Stimulated activated memory B cell treated with anti-CD40 and anti-IgM and Interleukin-4, amounts not matched to agents 10 μg/mL and 1 μg/mL and 100 μg/mL, for 72 hours (primary cell): ENCODE data around the gene CASKIN1.
A peak's percentile ranks its signal among the peaks of the same experiment; 100 is the strongest.
"Not testable (repeated sequence)": the region's sequence is repeated elsewhere in the genome, so short reads cannot be mapped to it uniquely, and the experiment has no call there.

Source experiments
- ATAC-seq: fragments of 150-1000 bp; cut with Tn5 transposase; 2 replicates; pipeline ENCODE4 v1.10.0; 2021
- H3K27ac Mint-ChIP-seq: one replicate; pipeline ENCODE4 v1.8.0; 2022; ENCODE audit warnings: mild to moderate bottlenecking, mixed read lengths
- H3K27me3 Mint-ChIP-seq: one replicate; pipeline ENCODE4 v1.8.0; 2022; ENCODE audit warnings: mixed read lengths
- H3K36me3 Mint-ChIP-seq: one replicate; pipeline ENCODE4 v1.8.0; 2022; ENCODE audit warnings: mixed read lengths
- H3K4me1 Mint-ChIP-seq: one replicate; pipeline ENCODE4 v1.8.0; 2022; ENCODE audit warnings: mixed read lengths
- H3K4me3 Mint-ChIP-seq: one replicate; pipeline ENCODE4 v1.8.0; 2022; ENCODE audit warnings: mild to moderate bottlenecking, moderate library complexity, mixed read lengths
- H3K9me3 Mint-ChIP-seq: one replicate; pipeline ENCODE4 v1.8.0; 2022; ENCODE audit warnings: mixed read lengths

Gene CASKIN1

DNA sequence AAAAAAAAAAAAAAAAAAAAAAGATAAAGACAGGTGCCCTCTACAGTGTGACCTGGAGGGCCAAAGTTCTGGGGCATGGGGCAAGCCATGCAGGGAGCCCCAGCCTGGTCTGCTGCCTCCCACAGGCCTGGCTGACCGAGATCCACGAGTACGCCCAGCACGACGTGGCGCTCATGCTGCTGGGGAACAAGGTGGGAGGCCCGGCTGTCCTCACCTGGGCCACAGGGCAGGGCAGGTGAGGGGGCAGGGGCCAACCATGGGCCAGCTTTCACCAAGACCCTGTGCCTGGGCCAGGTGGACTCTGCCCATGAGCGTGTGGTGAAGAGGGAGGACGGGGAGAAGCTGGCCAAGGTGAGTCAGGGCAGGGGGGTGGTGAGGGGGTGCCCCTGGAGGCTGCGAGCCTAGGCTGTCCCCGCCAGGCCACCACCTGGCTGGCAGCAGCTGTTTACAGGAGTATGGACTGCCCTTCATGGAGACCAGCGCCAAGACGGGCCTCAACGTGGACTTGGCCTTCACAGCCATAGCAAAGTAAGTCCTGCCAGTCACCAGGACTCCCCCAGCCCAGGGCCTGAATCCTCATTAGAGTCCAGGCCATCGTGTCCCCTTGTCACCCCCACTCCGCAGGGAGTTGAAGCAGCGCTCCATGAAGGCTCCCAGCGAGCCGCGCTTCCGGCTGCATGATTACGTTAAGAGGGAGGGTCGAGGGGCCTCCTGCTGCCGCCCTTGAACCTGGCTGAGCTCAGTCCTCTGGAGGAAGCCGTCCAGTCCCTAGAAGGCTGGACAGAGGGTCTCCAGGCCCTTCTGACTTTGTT is 43.5 kb downstream of the CASKIN1 start:
- no peaks in the 10 kb centered on the region for H3K9me3 Mint-ChIP-seq
- peaks cover 70% of the 10 kb centered on the region for H3K4me1 Mint-ChIP-seq
- H3K27me3 Mint-ChIP-seq, result no peaks in the 10 kb centered on the region
- H3K27ac Mint-ChIP-seq, result peak overlapping the region; percentile 84
- peaks cover 29% of the 10 kb centered on the region for H3K36me3 Mint-ChIP-seq
- no peak for ATAC-seq
- H3K4me3 Mint-ChIP-seq, result peak overlapping the region; percentile 67

DNA sequence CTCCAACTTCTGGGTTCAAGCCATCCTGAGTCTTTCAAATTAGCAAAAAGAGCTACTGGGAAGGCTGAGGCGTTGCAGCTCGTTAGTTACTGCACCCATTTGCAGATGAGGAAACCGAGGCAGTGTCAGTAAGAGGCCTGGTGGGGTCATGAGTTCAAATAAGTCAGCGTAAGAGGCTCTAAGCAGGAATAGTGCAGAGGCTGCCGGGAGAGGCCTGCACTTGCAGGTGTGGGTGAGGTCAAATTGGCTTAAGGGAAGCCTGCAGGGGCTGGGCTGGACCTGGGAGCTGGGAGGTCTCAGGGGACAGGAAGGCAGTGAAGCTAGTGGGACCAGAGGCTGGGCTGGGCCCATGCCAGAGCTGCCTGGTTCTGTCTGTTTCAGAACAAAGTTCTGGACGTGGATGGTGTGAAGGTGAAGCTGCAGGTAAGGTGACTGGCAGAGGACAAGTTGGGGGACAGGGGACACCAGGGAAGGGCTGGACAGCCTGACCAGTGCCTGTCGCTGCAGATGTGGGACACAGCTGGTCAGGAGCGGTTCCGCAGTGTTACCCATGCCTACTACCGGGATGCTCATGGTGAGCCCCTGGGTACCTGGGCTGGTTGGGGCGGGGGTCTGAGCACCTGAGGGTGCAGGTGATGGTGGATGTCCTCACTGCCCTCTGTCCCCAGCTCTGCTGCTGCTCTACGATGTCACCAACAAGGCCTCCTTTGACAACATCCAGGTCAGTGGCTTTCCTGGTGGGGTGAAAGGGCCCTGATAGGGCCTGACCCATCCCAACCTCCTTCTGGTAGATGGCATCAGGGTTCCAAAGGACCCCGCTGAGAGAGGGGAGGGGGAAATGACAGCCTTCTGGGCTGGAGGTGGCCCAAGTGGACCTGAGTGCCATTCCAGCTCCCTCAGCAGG is 45.0 kb downstream of the CASKIN1 start:
- peak overlapping the region; percentile 67 for H3K4me3 Mint-ChIP-seq
- peaks cover 29% of the 10 kb centered on the region for H3K36me3 Mint-ChIP-seq
- H3K4me1 Mint-ChIP-seq, result peaks cover 55% of the 10 kb centered on the region
- no peaks in the 10 kb centered on the region for H3K9me3 Mint-ChIP-seq
- no peak for ATAC-seq
- peak overlapping the region; percentile 84 for H3K27ac Mint-ChIP-seq
- H3K27me3 Mint-ChIP-seq, result no peaks in the 10 kb centered on the region

DNA sequence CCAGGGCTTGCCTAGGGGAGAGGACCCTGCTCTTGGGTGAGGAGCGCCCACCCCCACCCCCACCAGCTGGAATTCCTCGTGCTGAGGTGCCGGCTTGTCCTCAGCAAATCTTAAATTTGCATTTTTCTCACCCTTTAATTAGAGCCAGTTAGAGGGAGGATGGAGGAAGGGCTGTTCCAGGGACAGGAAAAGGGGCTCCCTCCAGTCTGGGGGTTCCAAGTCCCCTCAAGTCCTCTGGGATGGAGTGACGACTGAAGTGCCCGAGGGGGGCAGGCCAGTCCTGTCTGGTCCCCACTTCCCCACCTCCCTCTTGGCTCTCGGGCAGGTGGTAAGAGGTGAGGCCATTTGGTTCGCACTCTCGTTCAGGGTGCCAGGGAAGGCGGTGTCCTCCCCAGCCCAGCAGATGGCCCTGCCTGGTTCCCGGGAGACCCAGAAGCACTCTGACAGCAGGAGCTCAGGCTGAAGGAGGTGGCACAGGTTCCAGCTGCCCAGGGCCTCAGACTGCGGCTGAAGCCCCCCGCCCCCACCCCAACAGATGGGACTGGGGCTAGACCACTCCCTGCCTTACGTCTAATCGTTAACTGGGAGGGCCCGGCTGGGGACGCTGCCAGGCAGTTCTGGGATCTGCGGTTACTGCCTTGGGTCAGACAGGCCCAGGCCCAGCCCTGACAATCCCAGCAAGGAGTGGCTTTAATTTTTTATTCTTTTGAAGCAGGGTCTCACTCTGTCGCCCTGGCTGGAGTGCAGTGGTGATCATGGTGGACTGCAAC is 45.8 kb downstream of the CASKIN1 start:
- Mint-ChIP-seq H3K36me3 (peaks cover 29% of the 10 kb centered on the region), H3K4me3 (peak overlapping the region; percentile 67), H3K27me3 (no peaks in the 10 kb centered on the region), H3K27ac (peak overlapping the region; percentile 84), H3K9me3 (no peaks in the 10 kb centered on the region), H3K4me1 (peaks cover 50% of the 10 kb centered on the region)
- no peak for ATAC-seq

DNA sequence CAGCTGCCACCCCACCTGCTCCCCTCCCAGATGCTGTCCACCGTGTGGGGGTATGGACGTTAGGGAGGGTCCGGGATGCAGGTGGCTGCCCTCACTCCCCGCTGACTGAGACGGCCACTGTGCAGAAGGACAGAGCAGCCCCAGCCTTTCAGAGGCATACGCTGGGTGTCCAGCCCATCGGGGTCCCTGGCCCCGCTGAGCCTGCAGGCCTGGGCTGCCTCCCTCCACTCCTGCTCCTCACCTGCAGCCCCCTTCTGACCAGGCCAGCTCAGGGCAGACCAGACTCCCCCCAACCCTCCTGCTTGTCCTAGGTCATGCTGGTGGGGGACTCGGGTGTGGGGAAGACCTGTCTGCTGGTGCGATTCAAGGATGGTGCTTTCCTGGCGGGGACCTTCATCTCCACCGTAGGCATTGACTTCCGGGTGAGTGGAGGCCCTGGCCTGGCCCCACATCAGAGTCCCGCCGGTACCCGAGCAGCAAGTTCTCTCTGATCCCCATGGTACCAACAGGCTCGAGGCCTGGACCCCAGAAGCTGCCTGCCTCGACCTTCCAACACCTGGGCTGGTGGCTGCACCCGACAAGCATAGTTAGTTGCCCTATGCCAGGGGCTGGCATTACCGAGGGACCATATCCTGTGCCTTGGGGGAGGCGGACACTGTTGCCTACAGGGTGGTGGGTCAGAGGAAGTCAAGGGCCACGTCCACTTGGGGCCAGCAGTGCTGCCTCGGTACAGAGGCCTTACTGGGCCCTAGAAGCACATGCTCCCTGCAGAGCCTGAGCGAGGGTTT is 46.6 kb downstream of the CASKIN1 start:
- H3K4me3 Mint-ChIP-seq, result peak overlapping the region; percentile 42
- no peak for ATAC-seq
- peaks cover 50% of the 10 kb centered on the region for H3K4me1 Mint-ChIP-seq
- peak overlapping the region; percentile 25 for H3K27ac Mint-ChIP-seq
- H3K9me3 Mint-ChIP-seq, result no peaks in the 10 kb centered on the region
- peaks cover 29% of the 10 kb centered on the region for H3K36me3 Mint-ChIP-seq
- no peaks in the 10 kb centered on the region for H3K27me3 Mint-ChIP-seq

DNA sequence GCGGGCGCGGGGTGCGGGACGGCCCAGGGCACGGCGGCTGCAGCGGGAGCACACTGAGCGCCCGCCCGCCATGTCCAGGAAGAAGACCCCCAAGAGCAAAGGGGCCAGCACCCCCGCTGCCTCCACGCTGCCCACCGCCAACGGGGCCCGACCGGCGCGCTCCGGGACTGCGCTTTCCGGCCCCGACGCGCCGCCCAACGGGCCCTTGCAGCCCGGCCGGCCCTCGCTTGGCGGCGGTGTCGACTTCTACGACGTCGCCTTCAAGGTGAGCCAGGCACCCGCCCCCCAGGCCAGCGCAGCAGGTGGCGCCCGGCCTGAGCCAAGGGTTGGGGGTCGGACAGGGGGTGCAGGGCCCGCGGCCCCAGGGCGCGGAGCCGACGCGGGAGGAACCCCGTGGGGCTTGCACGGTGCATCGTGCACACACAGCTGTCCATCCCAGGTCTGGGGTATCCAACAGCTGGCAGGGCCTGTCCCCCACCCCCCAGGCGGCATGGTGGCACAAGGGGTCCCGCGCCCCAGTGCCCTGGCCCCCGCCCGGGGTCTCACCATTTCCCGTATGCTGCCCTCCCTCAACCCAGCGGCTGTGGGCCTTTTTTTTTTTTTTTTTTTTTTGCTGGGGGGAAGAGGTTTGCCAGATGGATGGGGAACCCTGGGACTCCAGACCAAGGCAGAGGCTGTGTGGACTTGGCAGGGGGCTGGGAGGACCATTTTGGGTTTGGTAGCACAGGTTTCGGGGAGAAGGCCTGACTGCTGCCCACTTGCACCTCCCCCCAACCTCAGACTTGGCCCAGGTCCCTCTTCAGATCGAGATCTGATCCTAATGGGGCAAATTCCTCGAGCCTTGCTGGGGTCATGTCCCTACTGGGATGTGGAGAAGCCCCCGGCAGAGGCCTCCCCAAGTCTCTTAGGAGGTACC is 47.4 kb downstream of the CASKIN1 start:
- H3K27me3 Mint-ChIP-seq, result no peaks in the 10 kb centered on the region
- ATAC-seq, result peak; percentile 1
- no peaks in the 10 kb centered on the region for H3K9me3 Mint-ChIP-seq
- peaks cover 24% of the 10 kb centered on the region for H3K36me3 Mint-ChIP-seq
- H3K4me3 Mint-ChIP-seq, result peak overlapping the region; percentile 62
- H3K27ac Mint-ChIP-seq, result peak overlapping the region; percentile 25
- peaks cover 46% of the 10 kb centered on the region for H3K4me1 Mint-ChIP-seq

DNA sequence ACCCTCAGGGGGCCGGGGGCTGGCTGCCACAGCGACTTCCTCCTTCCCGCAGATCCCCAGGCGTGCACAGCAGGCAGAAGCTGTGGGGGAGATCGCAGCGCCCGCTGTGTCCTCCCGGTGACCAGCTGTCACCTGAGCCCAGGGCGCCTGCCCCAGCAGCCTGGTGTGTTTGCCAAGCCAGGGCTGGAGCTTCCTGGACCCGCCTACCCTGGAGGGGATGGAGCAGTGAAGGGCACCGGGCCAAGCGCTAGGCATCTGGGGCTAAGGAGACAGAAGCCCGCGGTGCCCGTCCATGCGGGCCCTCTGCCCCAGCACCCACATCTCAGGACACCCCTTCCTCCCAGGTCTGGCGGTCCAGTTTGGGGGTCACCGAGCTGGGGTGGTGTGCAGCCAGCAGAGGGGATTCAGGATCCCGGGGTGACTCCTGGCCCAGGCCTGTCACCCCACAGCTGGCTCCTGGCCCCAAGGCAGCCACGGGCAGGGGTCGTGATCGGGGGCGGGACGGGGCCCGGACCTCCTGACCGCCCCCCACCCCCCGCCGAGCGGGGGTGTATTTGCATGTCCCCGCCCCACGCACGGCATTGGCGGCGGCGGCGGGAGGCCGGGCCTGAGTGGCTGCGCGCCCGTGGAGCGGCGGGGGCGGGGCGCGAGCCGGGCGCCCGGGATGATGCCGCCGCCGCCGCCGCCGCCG is 48.3 kb downstream of the CASKIN1 start, which contains the start of gene RAB26:
RAB26 (plus strand) TSS at position 645 of the 691 bp plus-strand sequence. CDS start 159 bp downstream, outside the sequence.
- Mint-ChIP-seq H3K9me3 (no peaks in the 10 kb centered on the region), H3K4me1 (peaks cover 38% of the 10 kb centered on the region), H3K27me3 (no peaks in the 10 kb centered on the region), H3K27ac (peak within 1 kb of the TSS; percentile 25), H3K4me3 (peak within 1 kb of the TSS; percentile 62), H3K36me3 (peaks cover 16% of the 10 kb centered on the region)
- ATAC-seq, result peak; percentile 73

DNA sequence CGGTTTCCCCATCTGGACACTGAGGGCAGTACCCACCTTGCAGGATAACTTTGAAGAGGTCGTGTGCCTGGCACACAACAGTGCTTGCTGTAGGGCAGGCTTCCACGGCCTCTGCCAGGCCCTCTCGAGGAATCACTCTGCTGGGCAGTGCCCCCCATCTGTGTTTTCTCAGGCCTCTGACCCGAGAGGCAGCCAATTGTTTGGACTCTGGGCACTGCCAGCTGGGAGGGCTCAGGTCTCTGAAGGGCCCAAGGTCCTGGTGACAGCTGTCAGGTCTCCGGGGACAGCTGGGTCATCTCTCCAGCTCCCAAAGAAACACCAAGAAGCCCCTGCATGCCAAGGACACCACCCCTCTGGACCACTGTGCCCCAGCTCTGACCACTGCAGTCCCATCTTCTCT is 49.0 kb downstream of the CASKIN1 start:
- Mint-ChIP-seq H3K27ac (no peak overlapping the region), H3K4me1 (peaks cover 31% of the 10 kb centered on the region), H3K27me3 (no peaks in the 10 kb centered on the region), H3K9me3 (no peaks in the 10 kb centered on the region), H3K4me3 (peak overlapping the region; percentile 59), H3K36me3 (peaks cover 9% of the 10 kb centered on the region)
- ATAC-seq, result no peak

DNA sequence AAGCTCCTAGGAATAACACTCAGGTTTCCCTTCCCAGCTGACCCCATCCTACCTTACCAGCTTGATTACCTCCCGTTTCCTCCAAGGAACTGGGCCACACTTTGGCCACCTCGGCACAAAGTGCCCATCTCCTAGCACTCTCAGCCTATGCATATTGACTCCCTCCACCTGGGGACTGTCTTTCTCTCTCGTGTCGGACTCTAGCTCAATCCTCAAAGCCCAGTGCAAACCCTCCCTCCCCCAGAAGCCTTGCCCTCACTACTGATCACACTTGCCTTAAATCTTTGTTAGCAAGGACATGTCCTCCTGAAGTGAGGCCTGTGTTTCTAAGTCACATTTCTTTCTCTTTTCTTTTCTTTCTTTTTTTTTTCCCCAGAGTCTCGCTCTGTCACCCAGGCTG is 50.6 kb downstream of the CASKIN1 start:
- no peak for ATAC-seq
- peaks cover 19% of the 10 kb centered on the region for H3K4me1 Mint-ChIP-seq
- no peaks in the 10 kb centered on the region for H3K36me3 Mint-ChIP-seq
- no peaks in the 10 kb centered on the region for H3K9me3 Mint-ChIP-seq
- H3K4me3 Mint-ChIP-seq, result no peak overlapping the region
- no peaks in the 10 kb centered on the region for H3K27me3 Mint-ChIP-seq
- H3K27ac Mint-ChIP-seq, result no peak overlapping the region

DNA sequence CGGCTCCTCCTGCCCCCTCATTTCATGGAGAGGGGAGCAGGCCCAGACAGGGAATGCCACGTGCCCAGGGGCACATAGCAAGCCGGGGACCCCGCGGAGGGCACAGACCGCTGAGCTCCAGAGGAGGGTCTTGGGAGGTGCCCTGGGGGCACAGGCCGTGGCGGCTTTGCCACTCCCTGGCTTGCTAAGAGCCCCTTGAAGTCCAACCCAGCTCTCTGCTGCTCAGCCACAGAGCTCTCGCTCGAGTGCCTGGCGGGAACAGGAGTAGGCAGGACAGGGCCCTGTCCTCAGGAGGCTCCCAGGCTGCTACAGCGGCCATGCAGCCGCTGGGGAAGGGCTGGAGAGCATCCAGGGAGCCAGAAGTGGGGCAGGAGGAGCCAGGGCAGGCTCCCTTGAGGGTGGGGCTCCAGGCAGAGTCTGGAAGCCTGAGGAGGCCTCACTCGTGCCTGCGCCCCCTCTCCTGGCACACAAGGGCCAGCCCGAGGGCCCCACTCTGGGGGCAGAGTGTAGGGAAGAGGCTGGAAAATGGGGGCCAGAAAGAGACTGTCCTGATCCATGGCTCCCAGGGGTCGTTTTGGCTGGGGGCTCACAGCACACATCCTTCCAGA is 52.4 kb downstream of the CASKIN1 start:
- ATAC-seq, result no peak
- H3K27ac Mint-ChIP-seq, result no peak overlapping the region
- H3K4me1 Mint-ChIP-seq, result peaks cover 8% of the 10 kb centered on the region
- no peaks in the 10 kb centered on the region for H3K9me3 Mint-ChIP-seq
- no peaks in the 10 kb centered on the region for H3K27me3 Mint-ChIP-seq
- H3K4me3 Mint-ChIP-seq, result no peak overlapping the region
- H3K36me3 Mint-ChIP-seq, result no peaks in the 10 kb centered on the region

DNA sequence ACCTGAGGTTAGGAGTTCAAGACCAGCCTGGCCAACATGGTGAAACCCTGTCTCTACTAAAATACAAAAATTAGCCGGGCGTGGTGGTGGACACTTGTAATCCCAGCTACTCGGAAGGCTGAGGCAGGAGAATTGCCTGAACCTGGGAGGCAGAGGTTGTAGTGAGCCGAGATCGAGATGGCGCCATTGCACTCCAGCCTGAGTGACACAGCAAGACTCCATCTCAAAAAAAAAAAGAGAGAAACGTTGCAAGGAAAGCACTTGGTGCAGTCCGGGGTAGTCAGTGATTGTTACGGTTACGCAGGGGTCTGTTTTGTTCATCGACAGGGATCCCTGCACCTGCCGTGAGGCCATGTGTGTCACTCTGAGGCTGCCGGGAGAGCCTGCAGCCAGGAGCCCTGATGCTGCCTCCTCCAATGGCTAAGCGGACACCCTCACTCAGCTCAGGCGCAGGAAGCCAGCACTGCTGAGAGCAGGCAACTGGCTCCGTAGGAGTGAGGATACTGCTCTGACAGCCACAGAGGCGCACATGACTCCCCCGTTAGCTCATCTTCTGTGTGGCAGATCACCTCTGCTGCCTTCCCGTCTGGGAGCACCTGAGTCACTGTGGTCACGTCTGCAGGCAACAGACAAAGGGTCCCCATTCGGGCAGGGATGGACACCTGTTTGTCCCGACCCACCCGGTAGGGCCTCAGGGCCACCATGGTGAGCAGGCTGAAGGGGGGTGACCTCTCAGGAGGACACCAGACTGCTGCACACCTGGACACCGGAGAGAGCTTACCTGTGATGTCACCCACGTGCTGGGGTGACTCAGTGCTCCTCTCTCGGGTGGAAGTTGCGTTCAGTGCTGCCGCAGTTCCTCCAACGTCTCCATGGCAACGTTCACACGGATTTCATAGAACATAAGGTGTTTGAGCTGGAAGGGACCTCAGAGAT is 53.2 kb downstream of the CASKIN1 start:
- H3K36me3 Mint-ChIP-seq, result no peaks in the 10 kb centered on the region
- no peaks in the 10 kb centered on the region for H3K9me3 Mint-ChIP-seq
- H3K27me3 Mint-ChIP-seq, result no peaks in the 10 kb centered on the region
- no peak overlapping the region for H3K27ac Mint-ChIP-seq
- no peak overlapping the region for H3K4me3 Mint-ChIP-seq
- H3K4me1 Mint-ChIP-seq, result peaks cover 8% of the 10 kb centered on the region
- no peak for ATAC-seq

DNA sequence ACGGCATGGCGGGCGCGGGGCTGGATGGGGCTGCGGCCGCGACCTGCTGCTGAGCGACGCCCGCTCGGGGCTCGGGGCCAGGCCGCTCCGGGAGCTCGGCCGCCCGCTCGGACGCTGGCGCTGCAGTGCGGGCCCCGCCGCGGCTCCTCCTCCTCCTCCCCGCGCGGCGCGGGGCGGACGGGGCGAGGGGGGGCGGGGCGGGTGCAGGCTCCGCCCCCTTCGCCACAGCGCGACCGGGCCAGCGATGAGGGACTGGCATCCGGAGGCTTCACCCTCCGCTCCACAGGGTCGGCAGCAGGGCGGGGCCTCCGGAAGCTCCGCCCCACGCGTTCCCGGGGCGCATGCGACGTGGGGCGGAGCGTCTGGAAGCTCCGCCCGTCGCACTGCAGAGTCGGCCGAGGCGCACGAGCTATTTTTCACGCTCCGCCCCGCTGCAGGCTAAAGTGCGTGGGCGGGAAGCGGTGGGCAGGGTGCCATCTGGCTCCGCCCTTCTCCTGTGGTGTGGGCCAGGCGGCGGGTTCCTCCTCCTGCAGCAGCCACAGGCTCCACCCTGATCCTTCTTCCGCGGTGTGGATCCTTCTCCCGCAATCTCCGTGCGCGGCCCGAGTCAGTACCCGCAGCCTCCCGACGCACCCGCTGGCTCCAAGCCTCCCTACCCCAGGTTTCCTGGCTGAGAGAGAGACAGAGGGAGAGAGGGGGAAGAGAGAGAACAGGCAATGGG is 60.5 kb downstream of the CASKIN1 start, which contains the start of gene PKD1:
PKD1 (minus strand) TSS at position 129 of the 721 bp plus-strand sequence. CDS start 209 bp downstream, outside the sequence.
- not testable (repeated sequence) for H3K36me3 Mint-ChIP-seq, H3K9me3 Mint-ChIP-seq, H3K27me3 Mint-ChIP-seq
- peak within 1 kb of the TSS; percentile 96 for H3K4me3 Mint-ChIP-seq
- peak within 1 kb of the TSS; percentile 95 for H3K27ac Mint-ChIP-seq
- peak; percentile 74 for ATAC-seq
- H3K4me1 Mint-ChIP-seq, result peaks cover 24% of the 10 kb centered on the region
